A549 (cell line): ENCODE data around the gene FSTL4.
A peak's percentile ranks its signal among the peaks of the same experiment; 100 is the strongest.

Experiments used
- CBX8 ChIP-seq: fragments of 200-600 bp; sonication (generic); IDR thresholded peaks from 2 replicates; pipeline ENCODE4 v1.6.1; 2016
- CEBPB ChIP-seq, 2 experiments: fragments of >200 bp in 1 of 2; sonication (Bioruptor Twin) in 1 of 2; formaldehyde crosslinking in 1 of 2; IDR thresholded peaks; 2 replicates each; pipeline ENCODE4 v1.6.1; 2012 to 2016
- CHD4 ChIP-seq: fragments of 200-600 bp; sonication (generic); IDR thresholded peaks from 2 replicates; pipeline ENCODE4 v1.6.1; 2016; ENCODE audit warnings: antibody characterized with exemption, mild to moderate bottlenecking, borderline replicate concordance
- CTCF ChIP-seq: fragments of >200 bp; sonication (Bioruptor Twin); formaldehyde crosslinking; IDR thresholded peaks from 3 replicates; pipeline ENCODE4 v1.5.1; 2016
- ELK1 ChIP-seq: fragments of 150-350 bp; IDR thresholded peaks from 2 replicates; pipeline ENCODE4 v1.6.1; 2014; ENCODE audit warnings: low read depth, mild to moderate bottlenecking, low read length
- EP300 ChIP-seq, 2 experiments: fragments of >200 bp; sonication (Bioruptor Twin); formaldehyde crosslinking; IDR thresholded peaks; 2 replicates in 1 of 2; 3 replicates in 1 of 2; pipeline ENCODE4 v1.6.1; 2016 to 2017
- HMGXB4 ChIP-seq: fragments of 250-450 bp; sonication (Bioruptor Pico); IDR thresholded peaks from 2 replicates; pipeline ENCODE4 v1.5.0; 2021; ENCODE audit warnings: mild to moderate bottlenecking, moderate library complexity, borderline replicate concordance
- JUN ChIP-seq, 2 experiments: fragments of >200 bp; sonication (Bioruptor Twin); formaldehyde crosslinking; IDR thresholded peaks; 2 replicates in 1 of 2; 3 replicates in 1 of 2; pipeline ENCODE4 v1.6.1; 2016 to 2017
- KDM1A ChIP-seq: fragments of 200-600 bp; sonication (generic); IDR thresholded peaks from 2 replicates; pipeline ENCODE4 v1.6.1; 2016; ENCODE audit warnings: low read depth, mild to moderate bottlenecking
- POLR2A ChIP-seq: IDR thresholded peaks from 2 replicates; pipeline ENCODE4 v1.6.1; 2012; ENCODE audit warnings: mild to moderate bottlenecking, low read length
- RAD21 ChIP-seq, 2 experiments: fragments of >200 bp in 1 of 2; sonication (Bioruptor Twin) in 1 of 2; formaldehyde crosslinking in 1 of 2; IDR thresholded peaks in 1 of 2; conservative IDR thresholded peaks in 1 of 2; 2 replicates in 1 of 2; 3 replicates in 1 of 2; pipeline ENCODE4 v1.6.1; 2012 to 2018; ENCODE audit warnings: inconsistent platforms in 1 of 2
- RCOR1 ChIP-seq: fragments of 150-350 bp; IDR thresholded peaks from 2 replicates; pipeline ENCODE4 v1.6.1; 2014; ENCODE audit warnings: antibody characterized with exemption, low read length, low read depth
- TP53 ChIP-seq: fragments of 250-450 bp; sonication (Bioruptor Pico); IDR thresholded peaks from 2 replicates; pipeline ENCODE4 v1.5.0; 2021; ENCODE audit warnings: mild to moderate bottlenecking, moderate library complexity
- USF2 ChIP-seq: fragments of 450-650 bp; IDR thresholded peaks from 2 replicates; pipeline ENCODE4 v1.6.1; 2014; ENCODE audit warnings: antibody characterized with exemption

DNA sequence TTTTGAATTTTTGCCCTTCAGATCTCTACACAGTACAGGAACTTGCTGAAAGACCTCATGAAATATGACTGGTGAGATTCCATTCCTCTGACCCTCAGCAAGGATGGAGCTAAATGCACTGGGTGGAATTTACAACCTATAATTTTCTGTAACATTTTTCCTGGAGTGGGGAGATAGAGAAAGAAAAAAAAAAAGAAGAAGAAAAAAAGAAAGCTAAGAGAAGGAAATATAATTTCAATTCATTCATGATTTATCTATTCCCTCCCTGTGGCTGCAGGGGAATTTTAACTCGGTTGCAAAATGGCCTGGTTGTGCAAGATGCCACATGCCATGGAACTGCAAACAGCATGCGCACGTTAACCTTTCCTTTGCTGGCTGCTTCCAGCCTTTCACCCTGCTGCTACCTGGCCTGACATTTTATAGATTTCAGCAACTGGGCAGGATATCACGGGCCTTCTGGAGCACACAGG lies 155.4 kb downstream of the FSTL4 start:
- TF ChIP-seq CTCF (no peak), RCOR1 (no peak), TP53 (CRISPR knock-in tag) (no peak), ELK1 (no peak), EP300 (IDR thresholded peaks at IDR 0.05) (no peak), HMGXB4 (CRISPR knock-in tag) (no peak), CHD4 (no peak), JUN (IDR thresholded peaks at IDR 0.05) (no peak), RAD21 (conservative IDR thresholded peaks at IDR 0.05 in 1 of 2, IDR thresholded peaks at IDR 0.05 in 1 of 2) (no peak), KDM1A (no peak), POLR2A (no peak), CBX8 (no peak), USF2 (no peak), CEBPB (IDR thresholded peaks at IDR 0.05) (peak; percentile 60 to 72; a peak in 3 of 4 replicates)
